ENCODE data around the gene STIM1.

STIM1 gene

GRCh38 chr11:4027746-4028145 is 172.3 kb downstream of the STIM1 start:
- no peak for DNase-seq (ENCODE audit: extremely low read depth, low read depth)
- no peak for TF ChIP-seq CTCF (IDR thresholded peaks at IDR 0.05; ENCODE audit: low read depth, low read length, missing control alignments)
- no peak overlapping the region for H3K4me3 ChIP-seq (replicated peaks; ENCODE audit: low read depth, low read length)

GRCh38 chr11:4030197-4030596 is 174.7 kb downstream of the STIM1 start:
- TF ChIP-seq CTCF (IDR thresholded peaks at IDR 0.05; ENCODE audit: low read depth, low read length, missing control alignments), result no peak
- no peak for DNase-seq (ENCODE audit: extremely low read depth, low read depth)
- H3K4me3 ChIP-seq (replicated peaks; ENCODE audit: low read depth, low read length), result no peak overlapping the region

GRCh38 chr11:4032097-4032496 is 176.6 kb downstream of the STIM1 start:
- H3K4me3 ChIP-seq (replicated peaks; ENCODE audit: low read depth, low read length), result no peak overlapping the region
- TF ChIP-seq CTCF (IDR thresholded peaks at IDR 0.05; ENCODE audit: low read depth, low read length, missing control alignments), result no peak
- DNase-seq (ENCODE audit: extremely low read depth, low read depth), result no peak

GRCh38 chr11:4035985-4036384 is 180.5 kb downstream of the STIM1 start:
- DNase-seq (ENCODE audit: extremely low read depth, low read depth), result no peak
- no peak overlapping the region for H3K4me3 ChIP-seq (replicated peaks; ENCODE audit: low read depth, low read length)
- TF ChIP-seq CTCF (IDR thresholded peaks at IDR 0.05; ENCODE audit: low read depth, low read length, missing control alignments), result no peak

DNA sequence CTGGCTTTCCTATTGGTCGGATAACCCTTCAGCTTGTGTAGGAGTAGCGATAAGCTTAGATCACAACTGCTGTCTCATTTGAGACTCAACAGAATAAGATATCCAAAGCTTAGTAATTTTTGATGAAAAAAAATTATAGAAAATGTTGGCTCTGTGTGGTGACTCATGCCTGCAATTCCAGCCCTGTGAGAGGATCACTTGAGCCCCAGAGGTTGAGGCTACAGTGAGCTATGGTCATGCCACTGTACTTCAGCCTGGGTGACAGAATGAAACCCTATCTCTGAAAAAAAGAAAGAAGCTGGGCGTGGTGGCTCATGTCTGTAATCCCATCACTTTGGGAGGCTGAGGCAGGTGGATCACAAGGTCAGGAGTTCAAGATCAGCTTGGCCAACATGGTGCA is 183.5 kb downstream of the STIM1 start:
- H3K4me3 ChIP-seq (replicated peaks; ENCODE audit: low read depth, low read length), result no peak overlapping the region
- TF ChIP-seq CTCF (IDR thresholded peaks at IDR 0.05; ENCODE audit: low read depth, low read length, missing control alignments), result no peak
- DNase-seq (ENCODE audit: extremely low read depth, low read depth), result no peak

DNA sequence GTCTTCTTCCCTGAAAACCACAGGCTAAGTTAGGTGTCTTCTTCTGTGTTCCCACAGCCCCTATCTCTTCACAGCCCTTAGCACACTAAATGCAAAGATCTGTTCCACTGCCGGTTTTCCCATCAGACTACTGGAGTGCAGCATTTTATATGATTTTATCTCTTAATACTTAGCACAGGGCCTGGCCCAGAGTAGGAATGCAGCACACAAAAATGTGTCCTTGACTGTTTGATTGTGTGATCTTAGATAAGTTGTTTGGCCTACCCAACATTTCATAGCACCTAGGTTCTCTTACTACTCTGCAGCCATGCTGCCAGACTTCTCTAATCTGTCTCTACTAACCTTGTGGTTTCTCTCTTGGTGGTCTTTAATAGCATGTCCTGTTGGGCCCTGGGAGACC is 185.0 kb downstream of the STIM1 start:
- no peak for TF ChIP-seq CTCF (IDR thresholded peaks at IDR 0.05; ENCODE audit: low read depth, low read length, missing control alignments)
- H3K4me3 ChIP-seq (replicated peaks; ENCODE audit: low read depth, low read length), result no peak overlapping the region
- DNase-seq (ENCODE audit: extremely low read depth, low read depth), result no peak

DNA sequence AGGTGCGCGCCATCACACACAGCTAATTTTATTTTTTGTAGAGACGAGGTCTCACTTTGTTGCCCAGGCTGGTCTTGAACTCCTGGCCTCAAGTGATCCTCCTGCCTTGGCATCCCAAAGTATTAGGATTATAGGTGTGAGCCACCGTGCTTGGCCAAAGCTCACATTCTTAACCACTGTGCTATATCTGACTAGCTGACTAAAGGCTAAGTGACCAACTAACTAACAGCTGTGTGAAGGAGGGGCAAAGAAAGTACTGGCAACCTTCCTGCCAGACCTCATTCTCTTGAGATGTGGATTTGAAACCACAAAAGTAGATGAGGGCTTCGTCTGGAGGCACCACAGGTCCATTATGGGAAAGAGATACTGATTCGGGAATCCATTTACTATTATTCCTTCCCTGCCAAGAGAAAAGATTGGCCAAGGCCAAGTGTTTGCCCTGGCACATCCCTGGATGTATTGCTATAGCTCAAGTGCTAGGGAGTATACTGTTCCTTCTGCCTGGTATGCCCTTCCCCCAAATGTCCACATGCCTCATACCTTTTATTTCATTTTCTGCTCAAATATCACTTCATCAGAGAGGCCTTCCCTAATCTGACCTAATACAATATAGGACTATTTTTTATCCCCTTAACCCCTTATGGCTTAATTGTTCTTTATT is 186.4 kb downstream of the STIM1 start:
- no peak for TF ChIP-seq CTCF (IDR thresholded peaks at IDR 0.05; ENCODE audit: low read depth, low read length, missing control alignments)
- H3K4me3 ChIP-seq (replicated peaks; ENCODE audit: low read depth, low read length), result no peak overlapping the region
- DNase-seq (ENCODE audit: extremely low read depth, low read depth), result no peak
